HUES6 (cell line): ENCODE measurements around the gene GNB1.
"Not testable (repeated sequence)": the region's sequence is repeated elsewhere in the genome, so short reads cannot be mapped to it uniquely, and the experiment has no call there.

Experiments used
- H3K27ac ChIP-seq: 2 replicates; pipeline ENCODE4 v1.7.0; 2013; ENCODE audit warnings: low read depth, mild to moderate bottlenecking, low read length, inconsistent platforms
- H3K27me3 ChIP-seq: 2 replicates; pipeline ENCODE4 v1.6.1; 2013; ENCODE audit warnings: low read length; ENCODE audit not compliant: control insufficient read depth, insufficient read depth
- H3K36me3 ChIP-seq: 2 replicates; pipeline ENCODE4 v1.6.1; 2013; ENCODE audit warnings: low read length; ENCODE audit not compliant: control insufficient read depth, insufficient read depth
- H3K4me1 ChIP-seq: 2 replicates; pipeline ENCODE4 v1.6.1; 2013; ENCODE audit warnings: low read length; ENCODE audit not compliant: control insufficient read depth, insufficient read depth
- H3K4me3 ChIP-seq: 2 replicates; pipeline ENCODE4 v1.5.1; 2013; ENCODE audit warnings: low read depth, low read length
- H3K9ac ChIP-seq: one replicate; pipeline ENCODE4 v1.6.1; 2013; ENCODE audit warnings: mild to moderate bottlenecking, low read length
- H3K9me3 ChIP-seq: 2 replicates; pipeline ENCODE4 v1.6.1; 2013; ENCODE audit warnings: low read depth, low read length; ENCODE audit not compliant: control insufficient read depth, insufficient read depth

Gene GNB1

GRCh38 chr1:1890506-1891348 is at the start of gene GNB1:
Gene GNB1, minus strand, starts transcription at chr1:1891087. Its CDS starts 65,634 bp downstream, at chr1:1825453.
- Histone ChIP-seq H3K36me3 (peaks cover 7% of the 10 kb centered on the region; the same call in 1 of the 2 replicates), H3K4me3 (peak within 1 kb of the TSS; percentile 95), H3K4me1 (peaks cover 25% of the 10 kb centered on the region), H3K27ac (peak within 1 kb of the TSS; percentile 98), H3K27me3 (no peaks in the 10 kb centered on the region), H3K9me3 (no peaks in the 10 kb centered on the region), H3K9ac (peak within 1 kb of the TSS; percentile 100)

- H3K9me3 ChIP-seq: no peaks in the 10 kb centered on the region
- no peak overlapping the region for H3K27ac ChIP-seq
- H3K9ac ChIP-seq: no peak overlapping the region
- no peaks in the 10 kb centered on the region for H3K27me3 ChIP-seq
- peaks cover 7% of the 10 kb centered on the region; the same call in 1 of the 2 replicates for H3K4me1 ChIP-seq
- no peaks in the 10 kb centered on the region for H3K36me3 ChIP-seq
- H3K4me3 ChIP-seq: no peak overlapping the region
Observed at GRCh38 chr1:1940123-1940425, 49.2 kb upstream of the GNB1 start.

GRCh38 chr1:1939296-1940122 is 48.6 kb upstream of the GNB1 start:
- Histone ChIP-seq H3K36me3 (no peaks in the 10 kb centered on the region), H3K27me3 (no peaks in the 10 kb centered on the region), H3K27ac (no peak overlapping the region), H3K9ac (no peak overlapping the region), H3K9me3 (no peaks in the 10 kb centered on the region; the same call in 1 of the 2 replicates), H3K4me1 (peaks cover 7% of the 10 kb centered on the region; the same call in 1 of the 2 replicates), H3K4me3 (no peak overlapping the region)

GRCh38 chr1:1938613-1939295 is 47.9 kb upstream of the GNB1 start:
- no peak overlapping the region for H3K27ac ChIP-seq
- H3K27me3 ChIP-seq: no peaks in the 10 kb centered on the region
- no peaks in the 10 kb centered on the region; the same call in 1 of the 2 replicates for H3K9me3 ChIP-seq
- no peak overlapping the region for H3K4me3 ChIP-seq
- no peak overlapping the region for H3K9ac ChIP-seq
- H3K36me3 ChIP-seq: no peaks in the 10 kb centered on the region
- peaks cover 3% of the 10 kb centered on the region; the same call in 1 of the 2 replicates for H3K4me1 ChIP-seq

- H3K36me3 ChIP-seq: no peaks in the 10 kb centered on the region
- H3K9ac ChIP-seq: no peak overlapping the region
- H3K9me3 ChIP-seq: no peaks in the 10 kb centered on the region; the same call in 1 of the 2 replicates
- H3K27ac ChIP-seq: no peak overlapping the region
- no peak overlapping the region for H3K4me3 ChIP-seq
- no peaks in the 10 kb centered on the region for H3K4me1 ChIP-seq
- no peaks in the 10 kb centered on the region for H3K27me3 ChIP-seq
Observed at GRCh38 chr1:1938276-1938573, 47.3 kb upstream of the GNB1 start.

GRCh38 chr1:1937549-1938275 is 46.8 kb upstream of the GNB1 start:
- no peak overlapping the region for H3K9ac ChIP-seq
- no peak overlapping the region for H3K27ac ChIP-seq
- H3K27me3 ChIP-seq: no peaks in the 10 kb centered on the region
- no peaks in the 10 kb centered on the region for H3K36me3 ChIP-seq
- no peaks in the 10 kb centered on the region; the same call in 1 of the 2 replicates for H3K9me3 ChIP-seq
- H3K4me3 ChIP-seq: no peak overlapping the region
- no peaks in the 10 kb centered on the region for H3K4me1 ChIP-seq

- Histone ChIP-seq H3K4me1 (no peaks in the 10 kb centered on the region), H3K9ac (no peak overlapping the region), H3K27me3 (no peaks in the 10 kb centered on the region), H3K9me3 (no peaks in the 10 kb centered on the region; the same call in 1 of the 2 replicates), H3K4me3 (no peak overlapping the region), H3K27ac (no peak overlapping the region), H3K36me3 (no peaks in the 10 kb centered on the region)
Observed at GRCh38 chr1:1937061-1937460, 46.2 kb upstream of the GNB1 start.

GRCh38 chr1:1934848-1935247 is 44.0 kb upstream of the GNB1 start:
- not testable (repeated sequence) for H3K4me1 ChIP-seq, H3K4me3 ChIP-seq, H3K36me3 ChIP-seq, H3K9ac ChIP-seq, H3K27ac ChIP-seq, H3K9me3 ChIP-seq, H3K27me3 ChIP-seq

- H3K9me3 ChIP-seq: peaks cover 7% of the 10 kb centered on the region
- H3K36me3 ChIP-seq: no peaks in the 10 kb centered on the region
- no peak overlapping the region for H3K9ac ChIP-seq
- no peak overlapping the region for H3K27ac ChIP-seq
- no peaks in the 10 kb centered on the region for H3K27me3 ChIP-seq
- H3K4me3 ChIP-seq: no peak overlapping the region
- H3K4me1 ChIP-seq: no peaks in the 10 kb centered on the region
Observed at GRCh38 chr1:1929639-1930545, 39.0 kb upstream of the GNB1 start.

- H3K9ac ChIP-seq: no peak overlapping the region
- H3K27ac ChIP-seq: no peak overlapping the region
- no peaks in the 10 kb centered on the region for H3K27me3 ChIP-seq
- H3K4me1 ChIP-seq: no peaks in the 10 kb centered on the region
- peaks cover 7% of the 10 kb centered on the region for H3K9me3 ChIP-seq
- H3K36me3 ChIP-seq: no peaks in the 10 kb centered on the region
- H3K4me3 ChIP-seq: no peak overlapping the region
Observed at GRCh38 chr1:1929102-1929638, 38.3 kb upstream of the GNB1 start.
